SU-DHL-6 (cell line): ENCODE measurements around the gene LMTK3.
"Not testable (repeated sequence)": the region's sequence is repeated elsewhere in the genome, so short reads cannot be mapped to it uniquely, and the experiment has no call there.

Source experiments
- H2AFZ ChIP-seq: fragments of 200-600 bp; sonication (generic); 2 replicates; pipeline ENCODE4 v1.6.1; 2014; ENCODE audit warnings: low read depth, mild to moderate bottlenecking, moderate library complexity, mixed read lengths, antibody characterized with exemption, low read length; ENCODE audit not compliant: severe bottlenecking
- H3F3A ChIP-seq: fragments of 200-600 bp; shearing (Covaris generic); 2 replicates; pipeline ENCODE4 v1.6.0; 2016; ENCODE audit warnings: antibody characterized with exemption, mild to moderate bottlenecking; ENCODE audit not compliant: insufficient read depth
- H3K27ac ChIP-seq: fragments of 200-600 bp; sonication (generic); 2 replicates; pipeline ENCODE4 v1.5.1; 2016; ENCODE audit warnings: low read depth, mild to moderate bottlenecking, low read length, moderate library complexity, mixed read lengths
- H3K27me3 ChIP-seq: fragments of 200-600 bp; sonication (generic), shearing (Covaris generic); 2 replicates; pipeline ENCODE4 v1.6.0; 2014; ENCODE audit warnings: mild to moderate bottlenecking, low read length
- H3K36me3 ChIP-seq: fragments of 200-600 bp; sonication (generic); 2 replicates; pipeline ENCODE4 v1.6.1; 2014; ENCODE audit warnings: mild to moderate bottlenecking, low read length, mixed read lengths
- H3K4me2 ChIP-seq: fragments of 300-600, 200-600 bp; shearing (Covaris generic), sonication (generic); 2 replicates; pipeline ENCODE4 v1.6.0; 2014; ENCODE audit warnings: low read length, low read depth, mild to moderate bottlenecking; ENCODE audit not compliant: poor library complexity, severe bottlenecking
- H3K4me3 ChIP-seq: fragments of 200-600 bp; sonication (generic); 2 replicates; pipeline ENCODE4 v1.5.1; 2014; ENCODE audit warnings: antibody characterized with exemption, low read length, mild to moderate bottlenecking, mixed read lengths; ENCODE audit not compliant: insufficient read depth, poor library complexity, severe bottlenecking
- H3K79me2 ChIP-seq: fragments of 200-600 bp; sonication (generic); 2 replicates; pipeline ENCODE4 v1.6.1; 2014; ENCODE audit warnings: mild to moderate bottlenecking, low read length, moderate library complexity; ENCODE audit not compliant: insufficient read depth
- H3K9ac ChIP-seq: fragments of 200-600 bp; sonication (generic); 2 replicates; pipeline ENCODE4 v1.7.0; 2014; ENCODE audit warnings: mild to moderate bottlenecking, low read length
- H3K9me2 ChIP-seq: fragments of 200-600 bp; sonication (generic); replicated peaks from 2 replicates; pipeline ENCODE4 v1.6.1; 2014; ENCODE audit warnings: low read length; ENCODE audit not compliant: insufficient read depth
- H3K9me3 ChIP-seq: fragments of 200-600 bp; sonication (generic); 2 replicates; pipeline ENCODE4 v1.6.1; 2014; ENCODE audit warnings: low read length, mixed read lengths; ENCODE audit not compliant: insufficient read depth
- H4K20me1 ChIP-seq: fragments of 200-600 bp; sonication (generic); 2 replicates; pipeline ENCODE4 v1.6.1; 2014; ENCODE audit warnings: low read depth, mild to moderate bottlenecking, antibody characterized with exemption, low read length, moderate library complexity, mixed read lengths
- EZH2phosphoT487 ChIP-seq: fragments of 200-600 bp; sonication (generic), shearing (Covaris generic); conservative IDR thresholded peaks from 2 replicates; pipeline ENCODE4 v1.6.1; 2018; ENCODE audit warnings: mild to moderate bottlenecking, antibody characterized with exemption, low read length, moderate library complexity, mixed read lengths
- TF ChIP-seq, protein P1 (sequence below): fragments of 200-600 bp; sonication (generic); IDR thresholded peaks from one replicate; pipeline ENCODE4 v1.5.1; 2017; ENCODE audit warnings: antibody characterized with exemption, mild to moderate bottlenecking, low read length, moderate library complexity; ENCODE audit not compliant: insufficient read depth, poor library complexity, severe bottlenecking

LMTK3 gene

DNA sequence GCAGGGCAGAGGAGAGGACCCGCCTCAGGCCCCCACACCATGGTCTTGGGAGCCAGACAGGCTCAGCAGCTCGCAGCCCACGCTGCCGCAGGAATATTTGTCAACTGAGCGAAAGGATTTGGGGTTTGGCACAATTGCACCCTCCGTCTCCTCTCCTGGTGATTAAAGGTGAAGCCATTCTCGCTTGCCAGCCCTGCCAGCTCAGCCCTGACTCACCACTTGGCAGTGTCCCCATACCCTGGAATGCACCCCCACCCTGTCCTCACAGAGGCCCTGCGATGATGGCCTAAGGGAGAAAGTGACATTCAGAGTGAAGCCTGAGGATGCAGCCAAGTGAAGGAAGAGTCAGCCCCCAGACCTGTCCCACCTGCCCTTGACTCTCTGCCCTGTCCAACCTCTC is 23.7 kb downstream of the LMTK3 start:
- Histone ChIP-seq H3K4me3 (no peak overlapping the region), H3K4me2 (no peak overlapping the region), H3K79me2 (no peaks in the 10 kb centered on the region), H3K9me2 (no peaks in the 10 kb centered on the region), H4K20me1 (no peaks in the 10 kb centered on the region), H3K9me3 (no peaks in the 10 kb centered on the region), H3K9ac (no peak overlapping the region), H3K27me3 (no peaks in the 10 kb centered on the region), H3K27ac (no peak overlapping the region), H3K36me3 (no peaks in the 10 kb centered on the region), H2AFZ (no peak overlapping the region), H3F3A (no peaks in the 10 kb centered on the region)
- TF ChIP-seq, protein P1, sequence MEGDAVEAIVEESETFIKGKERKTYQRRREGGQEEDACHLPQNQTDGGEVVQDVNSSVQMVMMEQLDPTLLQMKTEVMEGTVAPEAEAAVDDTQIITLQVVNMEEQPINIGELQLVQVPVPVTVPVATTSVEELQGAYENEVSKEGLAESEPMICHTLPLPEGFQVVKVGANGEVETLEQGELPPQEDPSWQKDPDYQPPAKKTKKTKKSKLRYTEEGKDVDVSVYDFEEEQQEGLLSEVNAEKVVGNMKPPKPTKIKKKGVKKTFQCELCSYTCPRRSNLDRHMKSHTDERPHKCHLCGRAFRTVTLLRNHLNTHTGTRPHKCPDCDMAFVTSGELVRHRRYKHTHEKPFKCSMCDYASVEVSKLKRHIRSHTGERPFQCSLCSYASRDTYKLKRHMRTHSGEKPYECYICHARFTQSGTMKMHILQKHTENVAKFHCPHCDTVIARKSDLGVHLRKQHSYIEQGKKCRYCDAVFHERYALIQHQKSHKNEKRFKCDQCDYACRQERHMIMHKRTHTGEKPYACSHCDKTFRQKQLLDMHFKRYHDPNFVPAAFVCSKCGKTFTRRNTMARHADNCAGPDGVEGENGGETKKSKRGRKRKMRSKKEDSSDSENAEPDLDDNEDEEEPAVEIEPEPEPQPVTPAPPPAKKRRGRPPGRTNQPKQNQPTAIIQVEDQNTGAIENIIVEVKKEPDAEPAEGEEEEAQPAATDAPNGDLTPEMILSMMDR, result no peak
- TF ChIP-seq EZH2phosphoT487, result no peak

- Histone ChIP-seq H3K4me2 (no peak overlapping the region), H3K79me2 (no peaks in the 10 kb centered on the region), H3K4me3 (no peak overlapping the region), H4K20me1 (no peaks in the 10 kb centered on the region), H3K9ac (no peak overlapping the region), H3F3A (no peaks in the 10 kb centered on the region), H3K27ac (no peak overlapping the region), H2AFZ (no peak overlapping the region), H3K27me3 (no peaks in the 10 kb centered on the region), H3K9me3 (no peaks in the 10 kb centered on the region), H3K9me2 (no peaks in the 10 kb centered on the region), H3K36me3 (no peaks in the 10 kb centered on the region)
- TF ChIP-seq, protein P1, result no peak
- no peak for TF ChIP-seq EZH2phosphoT487
Observed at GRCh38 chr19:48487544-48487943, 24.1 kb downstream of the LMTK3 start.

DNA sequence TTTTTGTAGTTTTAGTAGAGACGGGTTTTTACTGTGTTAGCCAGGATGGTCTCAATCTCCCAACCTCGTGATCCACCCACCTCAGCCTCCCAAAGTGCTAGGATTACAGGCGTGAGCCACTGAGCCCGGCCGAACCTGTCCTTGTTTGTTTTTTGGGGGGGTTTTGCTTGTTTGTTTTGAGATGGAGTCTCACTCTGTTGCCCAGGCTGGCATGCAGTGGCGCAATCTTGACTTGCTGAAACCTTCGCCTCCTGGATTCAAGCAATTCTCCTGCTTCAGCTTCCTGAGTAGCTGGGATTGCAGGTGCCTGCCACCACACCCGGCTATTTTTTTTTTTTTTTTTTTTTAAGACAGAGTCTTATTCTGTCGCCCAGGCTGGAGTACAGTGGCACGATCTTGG is 24.9 kb downstream of the LMTK3 start:
- H3K27ac ChIP-seq, result not testable (repeated sequence)

GRCh38 chr19:48484931-48485612 is 26.6 kb downstream of the LMTK3 start:
- no peak overlapping the region for H3K27ac ChIP-seq
- H4K20me1 ChIP-seq, result no peaks in the 10 kb centered on the region
- H2AFZ ChIP-seq, result no peak overlapping the region
- H3K4me2 ChIP-seq, result no peak overlapping the region
- H3K36me3 ChIP-seq, result no peaks in the 10 kb centered on the region
- no peak overlapping the region for H3K9ac ChIP-seq
- H3K79me2 ChIP-seq, result no peaks in the 10 kb centered on the region
- 0 out of 2 replicates have a peak, but pooled peaks cover 5% of the 10 kb centered on the region for H3F3A ChIP-seq
- no peaks in the 10 kb centered on the region for H3K27me3 ChIP-seq
- H3K4me3 ChIP-seq, result no peak overlapping the region
- H3K9me2 ChIP-seq, result no peaks in the 10 kb centered on the region
- no peak for TF ChIP-seq EZH2phosphoT487
- TF ChIP-seq, protein P1, result no peak
- no peaks in the 10 kb centered on the region for H3K9me3 ChIP-seq

More for the DNA sequence above, 24.9 kb downstream of the LMTK3 start:
- H3K27me3 ChIP-seq, H3K9ac ChIP-seq, H4K20me1 ChIP-seq, H3K4me3 ChIP-seq, H3K9me2 ChIP-seq, H3F3A ChIP-seq, H3K36me3 ChIP-seq, H3K9me3 ChIP-seq, H3K4me2 ChIP-seq, H2AFZ ChIP-seq, H3K79me2 ChIP-seq: not testable (repeated sequence)
